Ovary (tissue), 9 donors: ENCODE measurements around the gene SORCS2. TPM values are rescaled to one million over a fixed set of nuclear protein-coding genes. Genes with fewer than 3 reads are reported as not detected.

Experiments used
- DNase-seq, 5 donors: peaks; one replicate each; pipeline ENCODE4 v3.0.0-alpha.2; 2019 to 2020
- H3K27ac ChIP-seq, 2 donors: fragments of 200-600 bp; one replicate each; pipeline versions ENCODE4 v1.5.1 to v1.8.0; 2019 to 2022
- H3K27me3 ChIP-seq: fragments of 200-600 bp; one replicate; pipeline ENCODE4 v1.8.0; 2022
- H3K36me3 ChIP-seq: fragments of 200-600 bp; sonication (generic); one replicate; pipeline ENCODE4 v1.5.1; 2019
- H3K4me1 ChIP-seq: one replicate; pipeline ENCODE4 v1.8.1; 2013; ENCODE audit warnings: mild to moderate bottlenecking, moderate library complexity; ENCODE audit not compliant: insufficient read depth
- H3K4me3 ChIP-seq: fragments of 200-600 bp; sonication (generic); one replicate; pipeline ENCODE4 v1.5.1; 2017
- H3K9me3 ChIP-seq, 2 donors: fragments of 200-600 bp in 1 of 2; sonication (generic) in 1 of 2; one replicate each; pipeline versions ENCODE4 v1.5.1 to v1.8.1; 2013 to 2019; ENCODE audit warnings: mild to moderate bottlenecking in 1 of 2, moderate library complexity in 1 of 2
- CTCF ChIP-seq, 3 donors: fragments of 450-650 bp in 2 of 3; fragments of 200-600 bp in 1 of 3; IDR thresholded peaks; one replicate each; pipeline versions ENCODE4 v1.5.1 to v1.8.0; 2016 to 2022; ENCODE audit warnings: antibody characterized with exemption in 3 of 3, mild to moderate bottlenecking in 1 of 3
- EP300 ChIP-seq: sonication (generic); formaldehyde crosslinking; IDR thresholded peaks from one replicate; pipeline ENCODE4 v1.6.1; 2017; ENCODE audit warnings: antibody characterized with exemption
- POLR2A ChIP-seq: fragments of 450-650 bp; IDR thresholded peaks from one replicate; pipeline ENCODE4 v1.6.1; 2017; ENCODE audit warnings: antibody characterized with exemption, mild to moderate bottlenecking, moderate library complexity
- WGBS, 3 donors: extraction: QIAGEN DNeasy Blood & Tissue Kit in 1 of 3; methylation state at CpG; one replicate each; pipeline versions ENCODE4 v1.1.5 to v1.1.7; 2013 to 2017; 5-methylcytosine and 5-hydroxymethylcytosine counted together
- intact Hi-C, 4 donors: fragments of 100-400 bp; cut with DNase I; formaldehyde crosslinking; loops; one replicate each; pipeline versions ENCODE4 v1.11.0 to v1.15.1; 2022 to 2023
- polyA plus RNA-seq, 2 donors: library from polyadenylated mRNA; stranded (reverse); fragments of 200-250 nt in 1 of 2; fragments of 350-450 nt in 1 of 2; fragmentation: Illumina TruSeq in 1 of 2; extraction: RNeasy Lipid Tissue Mini Kit (QIAGEN cat#74804) in 1 of 2; gene quantifications; one replicate each; pipeline ENCODE4 v1.2.3, GENCODE V29; 2013 to 2014
- total RNA-seq, 7 donors: library from RNA; depleted of rRNA in 2 of 7; stranded (reverse); fragments of >200 nt in 2 of 7; fragmentation: NEBNext Ultra II Directional in 3 of 7; extraction: Animal tissue kit (Norgen Biotek cat#: 25700) in 3 of 7; gene quantifications; one replicate each; pipeline versions ENCODE4 v1.1.0 to v1.2.4, GENCODE V29; 2016 to 2023
- donor health status: DM: no; HTN: no; CAD: no; lungs with moderate emphysema.
- donor health status: DM: no; HTN: no; CAD: no.
- donor health status: Bipolar disorder and iron deficiency.
- donor health status: DM: yes; HTN: yes; CAD: no.
- donor health status: DM: no; HTN: no; CAD: no.
- donor health status: DM: yes; HTN: yes; CAD: no.

The SORCS2 gene
- total and polyA plus RNA-seq, 9 donors = 0.60 to 23.9 (median 7.1) TPM

- no peaks in the 10 kb centered on the region for H3K9me3 ChIP-seq
- intact Hi-C loops = no loop called here
- no peaks in the 10 kb centered on the region for H3K36me3 ChIP-seq
- WGBS, 3 donors = 61 to 75% (median 65%) methylated on average over 20 to 22 of the region's 22 CpGs
- DNase-seq = peak in 1 of 5 donors; percentile 47
- no peak overlapping the region for H3K27ac ChIP-seq
- H3K4me1 ChIP-seq = peaks cover 28% of the 10 kb centered on the region
- H3K27me3 ChIP-seq = no peaks in the 10 kb centered on the region
- no peak for TF ChIP-seq CTCF (IDR thresholded peaks at IDR 0.05)
- TF ChIP-seq EP300 = no peak
- no peak for TF ChIP-seq POLR2A
- no peak overlapping the region for H3K4me3 ChIP-seq
Measured at GRCh38 chr4:7328913-7329638, 136.7 kb downstream of the SORCS2 start.

DNA sequence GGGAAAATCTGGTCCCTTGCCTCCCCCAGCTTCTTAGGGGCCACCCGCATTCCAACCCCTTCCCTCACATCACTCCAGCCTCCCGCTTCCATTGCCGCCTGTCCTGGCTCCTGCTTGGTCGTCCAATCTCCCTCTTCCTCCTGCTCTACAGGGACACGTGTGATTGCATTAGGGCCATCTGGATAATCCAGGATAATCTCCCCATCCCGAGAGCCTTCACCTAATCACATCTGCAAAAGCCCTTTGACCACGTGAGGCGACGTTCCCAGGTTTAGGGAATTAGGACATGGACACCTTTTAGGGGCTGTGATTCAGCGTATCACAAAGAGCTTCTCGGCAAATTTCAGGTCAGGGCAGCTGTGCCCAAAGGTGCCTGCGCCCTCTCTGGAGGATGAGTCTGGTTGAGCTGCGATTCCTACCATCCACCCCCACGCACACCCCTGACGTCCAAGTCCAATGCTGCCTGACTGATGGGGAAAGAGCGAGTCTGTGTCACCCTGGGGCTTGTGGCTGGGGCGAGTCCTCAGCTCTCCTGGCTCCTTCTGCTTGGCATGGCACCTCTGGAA, 137.8 kb downstream of the SORCS2 start:
- H3K27ac ChIP-seq = no peak overlapping the region
- no peak overlapping the region for H3K4me3 ChIP-seq
- peaks cover 30% of the 10 kb centered on the region for H3K4me1 ChIP-seq
- no peaks in the 10 kb centered on the region for H3K27me3 ChIP-seq
- no peaks in the 10 kb centered on the region for H3K36me3 ChIP-seq
- intact Hi-C loops = loop anchor here in 2 of 4 donors (5.0 kb wide), 2 partner anchors 133 to 138 kb away; partner anchors contain the start of gene SORCS2 (in 1 of the 2)
- peak in 1 of 5 donors; percentile 27 for DNase-seq
- H3K9me3 ChIP-seq = no peaks in the 10 kb centered on the region
- TF ChIP-seq EP300 (no peak), POLR2A (no peak), CTCF (IDR thresholded peaks at IDR 0.05) (no peak)
- 94 to 96% (median 95%) methylated on average over 17 of the region's 17 CpGs for WGBS, 3 donors

GRCh38 chr4:7330811-7331681, 138.7 kb downstream of the SORCS2 start:
- Histone ChIP-seq H3K4me3 (no peak overlapping the region), H3K27ac (no peak overlapping the region), H3K4me1 (peaks cover 38% of the 10 kb centered on the region), H3K27me3 (no peaks in the 10 kb centered on the region), H3K9me3 (no peaks in the 10 kb centered on the region), H3K36me3 (no peaks in the 10 kb centered on the region)
- TF ChIP-seq CTCF (IDR thresholded peaks at IDR 0.05) (no peak), EP300 (no peak), POLR2A (no peak)
- intact Hi-C loops = loop anchor here in 2 of 4 donors (5.0 kb wide), 2 partner anchors 134 to 139 kb away; partner anchors contain the start of gene SORCS2 (in 1 of the 2)
- 84 to 93% (median 89%) methylated on average over 22 of the region's 22 CpGs for WGBS, 3 donors
- DNase-seq = peak in 1 of 5 donors; percentile 30

DNA sequence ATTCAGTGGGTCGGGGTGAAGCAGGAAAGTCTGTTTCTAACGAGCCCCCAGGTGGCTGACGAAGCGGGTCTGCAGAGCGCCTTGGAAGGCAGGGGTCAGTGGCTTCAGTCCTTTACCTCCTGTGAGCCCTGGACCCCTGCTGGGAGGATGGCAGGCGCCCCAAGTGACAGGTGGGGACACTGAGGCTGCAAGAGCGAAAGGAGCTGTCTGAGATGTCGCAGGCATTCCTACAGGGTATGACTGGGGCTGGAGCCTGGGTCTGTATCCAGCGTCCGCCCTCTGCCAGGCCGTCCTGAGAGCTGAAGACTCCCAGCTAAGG, 139.3 kb downstream of the SORCS2 start:
- H3K9me3 ChIP-seq = no peaks in the 10 kb centered on the region
- H3K27ac ChIP-seq = no peak overlapping the region
- TF ChIP-seq CTCF (IDR thresholded peaks at IDR 0.05) (no peak), POLR2A (no peak), EP300 (no peak)
- no peaks in the 10 kb centered on the region for H3K36me3 ChIP-seq
- intact Hi-C loops = loop anchor here in 2 of 4 donors (5.0 kb wide), 2 partner anchors 134 to 139 kb away; partner anchors contain the start of gene SORCS2 (in 1 of the 2)
- no peaks in the 10 kb centered on the region for H3K27me3 ChIP-seq
- whole genome bisulfite sequencing, 3 donors = 82 to 87% (median 85%) methylated on average over 11 of the region's 11 CpGs
- no peak overlapping the region for H3K4me3 ChIP-seq
- H3K4me1 ChIP-seq = peaks cover 39% of the 10 kb centered on the region
- DNase-seq = no peak
